SK-N-SH (cell line): Measurements from ENCODE around the gene PCSK5. TPM values are rescaled to one million over a fixed set of nuclear protein-coding genes. Genes with fewer than 3 reads are reported as not detected.
"Not testable (repeated sequence)": the region's sequence is repeated elsewhere in the genome, so short reads cannot be mapped to it uniquely, and the experiment has no call there.

Experiments used
- CTCF ChIA-PET: fragments of 300-600, 350-600 bp; formaldehyde crosslinking; extraction: SDS; loops from one replicate; lab custom pipeline; 2021; lab: Yijun Ruan, JAX
- POLR2A ChIA-PET: fragments of 350-600 bp; sonication (Branson Sonifier 250); formaldehyde crosslinking; extraction: SDS; loops from one replicate; lab custom pipeline; 2020; ENCODE audit warnings: antibody characterized with exemption, inconsistent platforms; lab: Yijun Ruan, JAX
- DNase-seq: peaks from one replicate; pipeline ENCODE4 v3.0.0; 2012
- H2AFZ ChIP-seq: fragments of 200-600 bp; sonication (generic); 2 replicates; pipeline ENCODE4 v1.8.1; 2016; ENCODE audit warnings: antibody characterized with exemption, mild to moderate bottlenecking, low read depth
- H3F3A ChIP-seq: fragments of 200-600 bp; sonication (generic); replicated peaks from 2 replicates; pipeline ENCODE3; 2016; ENCODE audit warnings: antibody characterized with exemption, mild to moderate bottlenecking; ENCODE audit not compliant: insufficient read depth
- H3K27ac ChIP-seq, 2 experiments: fragments of 200-500 bp in 1 of 2; fragments of 200-600 bp in 1 of 2; sonication (Bioruptor generic) in 1 of 2; sonication (generic), shearing (Covaris generic) in 1 of 2; 2 replicates each; pipeline versions ENCODE4 v1.5.1 to v1.6.1; 2014 to 2016; ENCODE audit warnings: low read depth in 2 of 2, inconsistent platforms in 1 of 2, low read length in 1 of 2, mild to moderate bottlenecking in 1 of 2, mixed read lengths in 1 of 2
- H3K27me3 ChIP-seq: fragments of 200-600 bp; sonication (generic), shearing (Covaris generic); 2 replicates; pipeline ENCODE4 v1.6.1; 2016; ENCODE audit warnings: mixed run types; ENCODE audit not compliant: insufficient read depth
- H3K36me3 ChIP-seq, 2 experiments: fragments of 200-500 bp in 1 of 2; fragments of 200-600 bp in 1 of 2; sonication (Bioruptor generic) in 1 of 2; sonication (generic) in 1 of 2; replicated peaks in 1 of 2; 2 replicates each; pipeline versions ENCODE3 to v1.5.1; 2014 to 2016; ENCODE audit warnings: low read length in 1 of 2, mild to moderate bottlenecking in 1 of 2; ENCODE audit not compliant: insufficient read depth in 2 of 2, control insufficient read depth in 1 of 2
- H3K4me1 ChIP-seq, 2 experiments: fragments of 200-500 bp in 1 of 2; fragments of 200-600 bp in 1 of 2; sonication (Bioruptor generic) in 1 of 2; sonication (generic), shearing (Covaris generic) in 1 of 2; 2 replicates each; pipeline versions ENCODE4 v1.5.1 to v1.6.1; 2014 to 2016; ENCODE audit warnings: low read depth in 1 of 2, low read length in 1 of 2, mixed run types in 1 of 2; ENCODE audit not compliant: insufficient read depth in 2 of 2, control insufficient read depth in 1 of 2
- H3K4me2 ChIP-seq: fragments of 200-600 bp; sonication (generic), shearing (Covaris generic); 2 replicates; pipeline ENCODE4 v1.6.1; 2017; ENCODE audit warnings: mixed run types
- H3K4me3 ChIP-seq, 2 experiments: fragments of 200-500 bp in 1 of 2; fragments of 200-600 bp in 1 of 2; sonication (Bioruptor generic) in 1 of 2; sonication (generic), shearing (Covaris generic) in 1 of 2; 2 replicates each; pipeline versions ENCODE4 v1.5.1 to v1.8.1; 2014 to 2016; ENCODE audit warnings: low read depth in 2 of 2, inconsistent platforms in 1 of 2, low read length in 1 of 2, mild to moderate bottlenecking in 1 of 2, mixed read lengths in 1 of 2, moderate library complexity in 1 of 2
- H3K79me2 ChIP-seq: fragments of 200-600 bp; sonication (generic); 2 replicates; pipeline ENCODE4 v1.8.1; 2017; ENCODE audit warnings: mild to moderate bottlenecking; ENCODE audit not compliant: insufficient read depth
- H3K9ac ChIP-seq: fragments of 200-600 bp; sonication (generic); 2 replicates; pipeline ENCODE4 v1.6.1; 2017; ENCODE audit warnings: mixed run types
- H3K9me2 ChIP-seq: fragments of 200-600 bp; sonication (generic); 2 replicates; pipeline ENCODE4 v1.6.1; 2017; ENCODE audit warnings: mixed run types
- H3K9me3 ChIP-seq: fragments of 200-600 bp; sonication (generic); 2 replicates; pipeline ENCODE4 v1.6.1; 2017; ENCODE audit warnings: mixed run types, mild to moderate bottlenecking, moderate library complexity
- H4K20me1 ChIP-seq: fragments of 200-600 bp; sonication (generic); 2 replicates; pipeline ENCODE4 v1.6.1; 2017; ENCODE audit warnings: mild to moderate bottlenecking, mixed run types; ENCODE audit not compliant: insufficient read depth
- CHD2 ChIP-seq: fragments of 150-350 bp; IDR thresholded peaks from 2 replicates; pipeline ENCODE4 v1.6.1; 2018; ENCODE audit warnings: low read length; ENCODE audit not compliant: partially characterized antibody
- ELF1 ChIP-seq: IDR thresholded peaks from 2 replicates; pipeline ENCODE4 v1.4.0; 2012
- EP300 ChIP-seq, 2 experiments: IDR thresholded peaks; 2 replicates each; pipeline versions ENCODE4 v1.4.0 to v1.6.1; 2012; ENCODE audit warnings: borderline replicate concordance in 1 of 2, low read depth in 1 of 2, low read length in 1 of 2
- EZH2phosphoT487 ChIP-seq: fragments of 200-600 bp; sonication (generic); IDR thresholded peaks from 2 replicates; pipeline ENCODE4 v1.6.1; 2017; ENCODE audit warnings: low read depth, mixed run types, mild to moderate bottlenecking, antibody characterized with exemption, moderate library complexity, borderline replicate concordance
- GABPA ChIP-seq: IDR thresholded peaks from 2 replicates; pipeline ENCODE4 v1.4.0; 2012; ENCODE audit warnings: low read depth, mild to moderate bottlenecking
- GATA2 ChIP-seq: sonication (generic); formaldehyde crosslinking; IDR thresholded peaks from 2 replicates; pipeline ENCODE4 v1.5.0; 2020; ENCODE audit warnings: mild to moderate bottlenecking, missing genetic modification reagents
- JUND ChIP-seq: IDR thresholded peaks from 2 replicates; pipeline ENCODE4 v1.4.0; 2012
- NRF1 ChIP-seq: IDR thresholded peaks from 2 replicates; pipeline ENCODE4 v1.6.1; 2012; ENCODE audit warnings: low read depth, mild to moderate bottlenecking, low read length
- POLR2AphosphoS5 ChIP-seq: IDR thresholded peaks from 2 replicates; pipeline ENCODE4 v1.6.1; 2012; ENCODE audit warnings: low read depth, low read length
- TCF12 ChIP-seq: IDR thresholded peaks from 2 replicates; pipeline ENCODE4 v1.4.0; 2012
- TEAD4 ChIP-seq: IDR thresholded peaks from 2 replicates; pipeline ENCODE4 v1.4.0; 2012; ENCODE audit warnings: mild to moderate bottlenecking, borderline replicate concordance; ENCODE audit not compliant: insufficient read depth
- YY1 ChIP-seq: IDR thresholded peaks from 2 replicates; pipeline ENCODE4 v1.4.0; 2012; ENCODE audit warnings: low read depth, mild to moderate bottlenecking
- WGBS: methylation state at CpG from one replicate; pipeline ENCODE4 v1.1.6; 2017; ENCODE audit warnings: low lambda C conversion rate; 5-methylcytosine and 5-hydroxymethylcytosine counted together
- polyA plus RNA-seq, 3 experiments: library from polyadenylated mRNA; depleted of rRNA; stranded (reverse); fragments of >200 nt; gene quantifications; 2 replicates each; pipeline ENCODE4 v1.2.3, GENCODE V29; 2012
- TF ChIP-seq, protein P1 (sequence below): IDR thresholded peaks from 2 replicates; pipeline ENCODE4 v1.6.1; 2012; ENCODE audit warnings: mild to moderate bottlenecking, low read depth, low read length, moderate library complexity
- TF ChIP-seq, protein P2 (sequence below): IDR thresholded peaks from 2 replicates; pipeline ENCODE4 v1.4.0; 2012; ENCODE audit warnings: low read depth, borderline replicate concordance
- TF ChIP-seq, protein P3 (sequence below): fragments of 150-350 bp; IDR thresholded peaks from 2 replicates; pipeline ENCODE4 v1.6.1; 2017; ENCODE audit warnings: antibody characterized with exemption, low read length, low read depth, borderline replicate concordance
- TF ChIP-seq, protein P4 (sequence below): fragments of 150-350 bp; IDR thresholded peaks from 2 replicates; pipeline ENCODE4 v1.6.1; 2016; ENCODE audit warnings: mild to moderate bottlenecking, low read depth, low read length
- TF ChIP-seq, protein P5 (sequence below): IDR thresholded peaks from 2 replicates; pipeline ENCODE4; 2012

The PCSK5 gene
- polyA plus RNA-seq, 1 of the 3 experiments (the other 2 are of a cell fraction): 0.08 TPM

DNA sequence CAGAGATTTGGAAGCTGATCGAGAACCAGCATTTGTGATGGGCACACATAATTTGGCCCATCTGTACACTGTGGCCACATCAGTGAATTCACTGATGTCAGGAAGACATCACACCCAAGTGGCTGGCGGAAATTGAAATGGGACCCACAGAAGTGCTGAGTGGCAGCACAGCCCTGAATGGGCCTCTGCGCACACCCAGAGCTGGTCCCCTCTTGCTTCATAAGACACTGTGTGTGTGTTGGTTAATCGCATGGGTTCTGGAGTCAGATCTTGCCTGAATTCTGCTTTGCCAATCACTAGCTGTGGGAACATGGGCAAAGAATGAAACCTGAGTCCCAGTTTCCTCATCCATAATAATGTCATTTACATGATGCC, 72.2 kb downstream of the PCSK5 start:
- Histone ChIP-seq H3K4me1 (no peaks in the 10 kb centered on the region), H2AFZ (no peak overlapping the region), H3K79me2 (no peaks in the 10 kb centered on the region), H3K36me3 (no peaks in the 10 kb centered on the region), H3K4me3 (no peak overlapping the region), H3K4me2 (no peak overlapping the region), H3K9me3 (no peaks in the 10 kb centered on the region), H3K27me3 (no peaks in the 10 kb centered on the region), H3K9ac (no peak overlapping the region), H3K27ac (no peak overlapping the region), H4K20me1 (no peaks in the 10 kb centered on the region), H3F3A (no peaks in the 10 kb centered on the region), H3K9me2 (no peaks in the 10 kb centered on the region)
- CTCF ChIA-PET: no interaction called here
- WGBS: 50% methylated on average over 2 of the region's 4 CpGs
- TF ChIP-seq ELF1 (no peak), EP300 (IDR thresholded peaks at IDR 0.05; ENCODE audit: borderline replicate concordance in 1 of 2, low read depth in 1 of 2, low read length in 1 of 2) (no peak), JUND (no peak), GABPA (no peak), YY1 (no peak), TCF12 (no peak), EZH2phosphoT487 (no peak), TEAD4 (no peak), GATA2 (CRISPR knock-in tag) (no peak), NRF1 (no peak), POLR2AphosphoS5 (no peak), CHD2 (no peak)
- TF ChIP-seq, protein P1, sequence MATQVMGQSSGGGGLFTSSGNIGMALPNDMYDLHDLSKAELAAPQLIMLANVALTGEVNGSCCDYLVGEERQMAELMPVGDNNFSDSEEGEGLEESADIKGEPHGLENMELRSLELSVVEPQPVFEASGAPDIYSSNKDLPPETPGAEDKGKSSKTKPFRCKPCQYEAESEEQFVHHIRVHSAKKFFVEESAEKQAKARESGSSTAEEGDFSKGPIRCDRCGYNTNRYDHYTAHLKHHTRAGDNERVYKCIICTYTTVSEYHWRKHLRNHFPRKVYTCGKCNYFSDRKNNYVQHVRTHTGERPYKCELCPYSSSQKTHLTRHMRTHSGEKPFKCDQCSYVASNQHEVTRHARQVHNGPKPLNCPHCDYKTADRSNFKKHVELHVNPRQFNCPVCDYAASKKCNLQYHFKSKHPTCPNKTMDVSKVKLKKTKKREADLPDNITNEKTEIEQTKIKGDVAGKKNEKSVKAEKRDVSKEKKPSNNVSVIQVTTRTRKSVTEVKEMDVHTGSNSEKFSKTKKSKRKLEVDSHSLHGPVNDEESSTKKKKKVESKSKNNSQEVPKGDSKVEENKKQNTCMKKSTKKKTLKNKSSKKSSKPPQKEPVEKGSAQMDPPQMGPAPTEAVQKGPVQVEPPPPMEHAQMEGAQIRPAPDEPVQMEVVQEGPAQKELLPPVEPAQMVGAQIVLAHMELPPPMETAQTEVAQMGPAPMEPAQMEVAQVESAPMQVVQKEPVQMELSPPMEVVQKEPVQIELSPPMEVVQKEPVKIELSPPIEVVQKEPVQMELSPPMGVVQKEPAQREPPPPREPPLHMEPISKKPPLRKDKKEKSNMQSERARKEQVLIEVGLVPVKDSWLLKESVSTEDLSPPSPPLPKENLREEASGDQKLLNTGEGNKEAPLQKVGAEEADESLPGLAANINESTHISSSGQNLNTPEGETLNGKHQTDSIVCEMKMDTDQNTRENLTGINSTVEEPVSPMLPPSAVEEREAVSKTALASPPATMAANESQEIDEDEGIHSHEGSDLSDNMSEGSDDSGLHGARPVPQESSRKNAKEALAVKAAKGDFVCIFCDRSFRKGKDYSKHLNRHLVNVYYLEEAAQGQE: no peak
- TF ChIP-seq, protein P2, sequence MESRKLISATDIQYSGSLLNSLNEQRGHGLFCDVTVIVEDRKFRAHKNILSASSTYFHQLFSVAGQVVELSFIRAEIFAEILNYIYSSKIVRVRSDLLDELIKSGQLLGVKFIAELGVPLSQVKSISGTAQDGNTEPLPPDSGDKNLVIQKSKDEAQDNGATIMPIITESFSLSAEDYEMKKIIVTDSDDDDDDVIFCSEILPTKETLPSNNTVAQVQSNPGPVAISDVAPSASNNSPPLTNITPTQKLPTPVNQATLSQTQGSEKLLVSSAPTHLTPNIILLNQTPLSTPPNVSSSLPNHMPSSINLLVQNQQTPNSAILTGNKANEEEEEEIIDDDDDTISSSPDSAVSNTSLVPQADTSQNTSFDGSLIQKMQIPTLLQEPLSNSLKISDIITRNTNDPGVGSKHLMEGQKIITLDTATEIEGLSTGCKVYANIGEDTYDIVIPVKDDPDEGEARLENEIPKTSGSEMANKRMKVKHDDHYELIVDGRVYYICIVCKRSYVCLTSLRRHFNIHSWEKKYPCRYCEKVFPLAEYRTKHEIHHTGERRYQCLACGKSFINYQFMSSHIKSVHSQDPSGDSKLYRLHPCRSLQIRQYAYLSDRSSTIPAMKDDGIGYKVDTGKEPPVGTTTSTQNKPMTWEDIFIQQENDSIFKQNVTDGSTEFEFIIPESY: no peak
- TF ChIP-seq, protein P3, sequence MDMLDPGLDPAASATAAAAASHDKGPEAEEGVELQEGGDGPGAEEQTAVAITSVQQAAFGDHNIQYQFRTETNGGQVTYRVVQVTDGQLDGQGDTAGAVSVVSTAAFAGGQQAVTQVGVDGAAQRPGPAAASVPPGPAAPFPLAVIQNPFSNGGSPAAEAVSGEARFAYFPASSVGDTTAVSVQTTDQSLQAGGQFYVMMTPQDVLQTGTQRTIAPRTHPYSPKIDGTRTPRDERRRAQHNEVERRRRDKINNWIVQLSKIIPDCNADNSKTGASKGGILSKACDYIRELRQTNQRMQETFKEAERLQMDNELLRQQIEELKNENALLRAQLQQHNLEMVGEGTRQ: no peak
- TF ChIP-seq, protein P4, sequence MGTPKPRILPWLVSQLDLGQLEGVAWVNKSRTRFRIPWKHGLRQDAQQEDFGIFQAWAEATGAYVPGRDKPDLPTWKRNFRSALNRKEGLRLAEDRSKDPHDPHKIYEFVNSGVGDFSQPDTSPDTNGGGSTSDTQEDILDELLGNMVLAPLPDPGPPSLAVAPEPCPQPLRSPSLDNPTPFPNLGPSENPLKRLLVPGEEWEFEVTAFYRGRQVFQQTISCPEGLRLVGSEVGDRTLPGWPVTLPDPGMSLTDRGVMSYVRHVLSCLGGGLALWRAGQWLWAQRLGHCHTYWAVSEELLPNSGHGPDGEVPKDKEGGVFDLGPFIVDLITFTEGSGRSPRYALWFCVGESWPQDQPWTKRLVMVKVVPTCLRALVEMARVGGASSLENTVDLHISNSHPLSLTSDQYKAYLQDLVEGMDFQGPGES: no peak
- TF ChIP-seq, protein P5, sequence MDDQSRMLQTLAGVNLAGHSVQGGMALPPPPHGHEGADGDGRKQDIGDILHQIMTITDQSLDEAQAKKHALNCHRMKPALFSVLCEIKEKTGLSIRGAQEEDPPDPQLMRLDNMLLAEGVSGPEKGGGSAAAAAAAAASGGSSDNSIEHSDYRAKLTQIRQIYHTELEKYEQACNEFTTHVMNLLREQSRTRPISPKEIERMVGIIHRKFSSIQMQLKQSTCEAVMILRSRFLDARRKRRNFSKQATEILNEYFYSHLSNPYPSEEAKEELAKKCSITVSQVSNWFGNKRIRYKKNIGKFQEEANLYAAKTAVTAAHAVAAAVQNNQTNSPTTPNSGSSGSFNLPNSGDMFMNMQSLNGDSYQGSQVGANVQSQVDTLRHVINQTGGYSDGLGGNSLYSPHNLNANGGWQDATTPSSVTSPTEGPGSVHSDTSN: no peak
- DNase-seq: no peak
- POLR2A ChIA-PET: no interaction called here

DNA sequence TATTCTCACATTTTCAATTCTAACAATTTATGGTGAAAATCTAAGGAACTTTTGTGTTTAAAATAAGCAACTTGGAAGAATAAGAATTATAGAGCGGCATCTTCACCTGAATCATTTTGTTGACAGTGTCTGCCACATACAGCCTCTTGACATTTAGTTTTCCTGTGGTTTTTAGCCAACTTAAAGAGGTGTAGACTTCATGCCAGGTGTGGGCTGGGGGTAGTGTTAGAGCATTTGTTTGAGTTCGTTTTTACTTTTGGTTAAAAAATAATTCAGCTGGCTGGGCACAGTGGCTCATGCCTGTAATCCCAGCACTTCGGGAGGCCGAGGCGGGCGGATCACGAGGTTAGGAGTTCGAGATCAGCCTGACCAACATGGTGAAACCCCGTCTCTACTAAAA, 72.8 kb downstream of the PCSK5 start:
- 12% methylated on average over 9 of the region's 9 CpGs for WGBS
- H3K4me1 ChIP-seq, H3F3A ChIP-seq, H3K9me3 ChIP-seq, H3K4me2 ChIP-seq, H3K27ac ChIP-seq, H3K27me3 ChIP-seq, H3K4me3 ChIP-seq, H3K79me2 ChIP-seq, H2AFZ ChIP-seq, DNase-seq, H4K20me1 ChIP-seq, POLR2A ChIA-PET, CTCF ChIA-PET, H3K36me3 ChIP-seq, H3K9me2 ChIP-seq, H3K9ac ChIP-seq: not testable (repeated sequence)
